C1 segment of cervical spinal cord (tissue), 14 donors: Measurements from ENCODE around the gene KCNH6.

Experiments used
- DNase-seq, 14 donors: peaks; one replicate each; lab custom pipeline; 2025; lab: John Stamatoyannopoulos, UW

The KCNH6 gene

DNA sequence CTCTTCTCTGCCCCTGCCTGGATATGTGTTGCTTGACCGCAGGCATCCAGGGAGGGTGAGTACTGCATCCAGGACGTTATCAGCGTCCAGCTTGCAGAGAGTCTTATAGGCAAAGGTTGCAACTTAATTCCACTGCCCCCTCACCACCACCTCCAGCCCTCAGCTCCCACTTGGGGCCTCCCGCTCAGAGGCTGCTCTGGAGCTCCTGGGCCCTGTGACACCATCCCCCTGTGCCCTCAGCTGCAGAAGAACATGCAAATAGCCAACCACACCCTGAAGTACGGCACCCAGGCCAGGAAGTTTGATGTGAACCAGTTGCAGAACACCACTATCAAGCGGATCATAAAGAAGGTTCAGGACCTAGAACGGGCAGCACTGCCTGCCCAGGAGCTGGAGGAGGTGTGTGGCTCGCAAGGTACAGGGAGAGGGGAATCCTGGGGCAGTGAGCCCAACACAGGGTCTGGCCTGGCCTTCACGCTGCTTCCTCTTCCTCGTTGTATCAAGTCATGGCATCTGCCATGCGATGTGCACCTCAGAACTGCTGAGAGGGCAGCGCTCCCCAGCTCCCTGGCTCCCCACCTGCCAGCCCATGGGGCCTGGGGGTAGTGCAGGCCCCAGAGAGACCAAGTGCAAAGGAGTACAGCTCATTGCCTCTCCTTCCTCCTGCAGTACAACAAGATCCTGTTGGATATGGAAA lies 36.7 kb upstream of the KCNH6 start:
- DNase-seq, result no peak

GRCh38 chr17:63487014-63487339 lies 36.2 kb upstream of the KCNH6 start:
- DNase-seq, result no peak

DNA sequence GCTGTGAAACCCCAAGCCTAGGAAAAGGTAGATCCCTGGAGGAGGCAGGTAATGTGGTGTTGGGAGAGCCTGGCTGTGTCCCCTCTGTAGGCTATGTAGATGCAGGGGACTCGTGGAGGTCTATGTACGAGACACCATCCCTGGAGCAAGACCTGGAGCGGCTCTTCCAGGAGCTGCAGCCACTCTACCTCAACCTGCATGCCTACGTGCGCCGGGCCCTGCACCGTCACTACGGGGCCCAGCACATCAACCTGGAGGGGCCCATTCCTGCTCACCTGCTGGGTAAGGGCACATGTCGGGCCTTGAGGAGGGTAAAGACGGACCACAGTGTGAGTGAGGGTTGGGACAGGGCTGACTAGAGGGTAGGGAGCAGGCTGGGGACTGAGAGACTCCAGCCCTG lies 34.3 kb upstream of the KCNH6 start:
- no peak for DNase-seq

GRCh38 chr17:63489291-63489690 lies 33.9 kb upstream of the KCNH6 start:
- DNase-seq, result no peak

- no peak for DNase-seq
These were observed 32.8 kb upstream of the KCNH6 start for GRCh38 chr17:63490329-63490728.

- no peak for DNase-seq
These were observed 32.2 kb upstream of the KCNH6 start for GRCh38 chr17:63490858-63491400.

- DNase-seq, result no peak
These were observed 31.7 kb upstream of the KCNH6 start for GRCh38 chr17:63491413-63491812.

- DNase-seq, result no peak
These were observed 31.1 kb upstream of the KCNH6 start for GRCh38 chr17:63491977-63492618.

GRCh38 chr17:63492940-63493339 lies 30.2 kb upstream of the KCNH6 start:
- DNase-seq, result no peak

- DNase-seq, result no peak
These were observed 29.7 kb upstream of the KCNH6 start for GRCh38 chr17:63493411-63493810.

- no peak for DNase-seq
These were observed 28.7 kb upstream of the KCNH6 start for GRCh38 chr17:63494300-63494928.

GRCh38 chr17:63495491-63495890 lies 27.7 kb upstream of the KCNH6 start:
- no peak for DNase-seq

- DNase-seq, result no peak
These were observed 27.0 kb upstream of the KCNH6 start for GRCh38 chr17:63496177-63496576.

- no peak for DNase-seq
These were observed 26.3 kb upstream of the KCNH6 start for GRCh38 chr17:63496663-63497400.

GRCh38 chr17:63497708-63498483 lies 25.3 kb upstream of the KCNH6 start:
- no peak for DNase-seq

DNA sequence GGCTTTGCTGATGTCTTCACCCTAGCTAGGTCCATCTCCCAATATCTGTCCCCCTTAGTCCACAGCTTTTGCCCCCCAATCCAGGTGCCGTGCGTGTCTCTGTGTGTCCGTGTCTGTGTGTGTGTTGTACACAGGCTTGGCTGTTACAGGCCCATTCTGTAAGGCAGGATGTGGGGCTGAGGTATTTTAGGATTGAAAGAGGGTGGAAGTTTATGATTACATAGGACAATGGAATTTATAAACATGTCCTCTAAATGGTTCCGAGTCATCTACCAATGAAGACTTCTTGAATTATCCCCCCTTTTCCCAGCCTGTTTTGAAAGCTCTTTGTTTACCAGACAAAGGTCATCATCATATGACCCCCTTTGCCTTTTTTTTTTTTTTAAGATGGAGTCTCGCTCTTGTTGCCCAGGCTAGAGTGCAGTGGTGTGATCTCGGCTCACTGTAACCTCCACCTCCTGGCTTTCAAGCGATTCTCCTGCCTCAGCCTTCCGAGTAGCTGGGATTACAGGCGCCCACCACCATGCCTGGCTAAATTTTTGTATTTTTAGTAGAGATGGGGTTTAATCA lies 24.4 kb upstream of the KCNH6 start:
- no peak for DNase-seq

DNA sequence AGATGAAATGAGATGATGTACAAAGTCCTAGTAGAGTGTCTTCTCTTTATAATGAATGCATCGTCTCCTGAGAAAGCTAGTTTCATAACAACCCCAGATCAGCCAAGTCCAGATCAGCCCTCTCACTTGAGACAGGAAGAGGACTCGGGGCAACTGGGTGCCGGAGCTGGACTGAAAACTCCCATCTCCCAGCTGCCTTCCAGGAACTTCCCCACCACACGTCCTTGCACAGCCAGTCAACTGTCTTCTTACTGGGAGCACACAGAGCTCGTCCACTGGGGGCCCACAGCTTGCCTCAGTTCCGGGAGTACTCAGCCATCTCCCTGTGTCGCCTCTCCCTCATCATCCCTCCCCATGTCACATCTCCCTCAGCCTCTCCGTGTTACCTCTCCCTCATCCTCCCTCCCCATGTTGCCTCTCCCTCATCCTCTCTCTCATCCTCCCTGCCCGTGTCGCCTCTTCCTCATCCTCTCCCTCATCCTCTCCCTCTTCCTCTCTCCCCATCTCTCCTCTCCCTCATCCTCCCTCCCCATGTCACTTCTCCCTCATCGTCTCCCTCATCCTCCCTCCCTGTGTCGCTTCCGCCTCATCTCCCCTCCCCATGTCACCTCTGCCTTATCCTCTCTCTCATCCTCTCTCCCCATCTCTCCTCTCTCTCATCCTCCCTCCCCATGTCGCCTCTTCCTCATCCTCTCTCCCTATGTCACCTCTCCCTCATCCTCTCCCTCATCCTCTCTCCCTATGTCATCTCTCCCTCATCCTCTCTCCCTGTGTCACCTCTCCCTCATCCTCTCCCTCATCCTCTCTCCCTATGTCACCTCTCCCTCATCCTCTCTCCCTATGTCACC lies 22.4 kb upstream of the KCNH6 start:
- no peak for DNase-seq

GRCh38 chr17:63503341-63503705 lies 19.8 kb upstream of the KCNH6 start:
- DNase-seq, result no peak

GRCh38 chr17:63504261-63504660 lies 18.9 kb upstream of the KCNH6 start:
- no peak for DNase-seq

- no peak for DNase-seq
These were observed 17.8 kb upstream of the KCNH6 start for GRCh38 chr17:63505341-63505740.
